Panc1 (cell line): ENCODE data around the gene KAT2B. TPM values are rescaled to one million over a fixed set of nuclear protein-coding genes. Genes with fewer than 3 reads are reported as not detected.

Experiments used
- ATAC-seq: fragments of 200-7000 bp; cut with Tn5 transposase; 2 replicates; pipeline ENCODE4 v1.9.1; 2020; ENCODE audit warnings: mild to moderate bottlenecking, moderate library complexity
- BruUV-seq: library from RNA; stranded (reverse); fragments of 400-500 nt; replicated peaks from 2 replicates; lab custom pipeline; 2021; lab: Mats Ljungman, UMichigan
- CTCF ChIA-PET: fragments of 300-600 bp; sonication (Branson Sonifier 250); formaldehyde crosslinking; loops from one replicate; lab custom pipeline; 2022; ENCODE audit warnings: antibody characterized with exemption; lab: Charles Lee
- POLR2A ChIA-PET: fragments of 300-600 bp; sonication (Branson Sonifier 250); formaldehyde crosslinking; loops from one replicate; lab custom pipeline; 2022; ENCODE audit warnings: antibody characterized with exemption; lab: Charles Lee
- DNase-seq: peaks from one replicate; pipeline ENCODE4 v3.0.0-alpha.2; 2010; ENCODE audit warnings: low read depth, low spot score
- H3K27ac ChIP-seq: 2 replicates; pipeline ENCODE4 v1.5.1; 2011; ENCODE audit warnings: mild to moderate bottlenecking, low read length, inconsistent platforms
- H3K27me3 ChIP-seq: fragments of 200-500 bp; sonication (Bioruptor generic); 2 replicates; pipeline ENCODE4 v1.6.0; 2014; ENCODE audit warnings: low read length, inconsistent platforms; ENCODE audit not compliant: control insufficient read depth, insufficient read depth
- H3K36me3 ChIP-seq: fragments of 200-500 bp; sonication (Bioruptor generic); 2 replicates; pipeline ENCODE4 v1.5.1; 2014; ENCODE audit warnings: inconsistent platforms, mild to moderate bottlenecking, low read length, moderate library complexity; ENCODE audit not compliant: control insufficient read depth, insufficient read depth
- H3K4me1 ChIP-seq: 2 replicates; pipeline ENCODE4 v1.5.1; 2011; ENCODE audit warnings: inconsistent platforms, mild to moderate bottlenecking, low read length, moderate library complexity; ENCODE audit not compliant: control insufficient read depth, insufficient read depth
- H3K4me3 ChIP-seq, 2 experiments: 2 replicates each; pipeline ENCODE4 v1.5.1; 2011 to 2012; ENCODE audit warnings: low read depth in 2 of 2, low read length in 2 of 2, mild to moderate bottlenecking in 2 of 2, inconsistent platforms in 1 of 2, moderate library complexity in 1 of 2
- H3K9me3 ChIP-seq: fragments of 200-500 bp; sonication (Bioruptor generic); 2 replicates; pipeline ENCODE4 v1.5.1; 2014; ENCODE audit warnings: low read depth, mild to moderate bottlenecking, inconsistent platforms, low read length, moderate library complexity; ENCODE audit not compliant: control insufficient read depth, insufficient read depth
- POLR2AphosphoS5 ChIP-seq: IDR thresholded peaks from 2 replicates; pipeline ENCODE4 v1.6.1; 2012; ENCODE audit warnings: mild to moderate bottlenecking, low read depth, low read length, moderate library complexity
- SIN3A ChIP-seq: IDR thresholded peaks from 2 replicates; pipeline ENCODE4 v1.6.1; 2012; ENCODE audit warnings: low read depth, mild to moderate bottlenecking, low read length, moderate library complexity, borderline replicate concordance; ENCODE audit not compliant: insufficient read depth
- TCF7L2 ChIP-seq: IDR thresholded peaks from 2 replicates; pipeline ENCODE4 v1.6.1; 2011; ENCODE audit warnings: mild to moderate bottlenecking, low read depth, low read length, inconsistent platforms
- in situ Hi-C: cut with HindIII; loops from 2 replicates; pipeline ENCODE4 v1.10.0; 2016; ENCODE audit warnings: low sequenced_read_pairs, low pct_unique_long_range_greater_than_20kb
- intact Hi-C: fragments of 100-400 bp; cut with micrococcal nuclease; formaldehyde crosslinking; loops from one replicate; pipeline ENCODE4 v1.10.0; 2022; ENCODE audit not compliant: unreplicated experiment
- total RNA-seq: library from RNA; stranded (reverse); gene quantifications from one replicate; pipeline ENCODE4 v1.2.1, GENCODE V29; 2021; ENCODE audit not compliant: unreplicated experiment
- TF ChIP-seq, protein P1 (sequence below), 2 experiments: IDR thresholded peaks; 2 replicates each; pipeline ENCODE4 v1.6.1; 2011 to 2012; ENCODE audit warnings: low read depth in 2 of 2, control low read depth in 1 of 2, low read length in 1 of 2, mild to moderate bottlenecking in 1 of 2, moderate library complexity in 1 of 2; ENCODE audit not compliant: insufficient read depth in 1 of 2
- TF ChIP-seq, protein P2 (sequence below): fragments of 450-650 bp; IDR thresholded peaks from 2 replicates; pipeline ENCODE4 v1.5.1; 2017; ENCODE audit warnings: mild to moderate bottlenecking

The KAT2B gene
- total RNA-seq, 1 experiment from 2014 or later = 16.4 TPM

DNA sequence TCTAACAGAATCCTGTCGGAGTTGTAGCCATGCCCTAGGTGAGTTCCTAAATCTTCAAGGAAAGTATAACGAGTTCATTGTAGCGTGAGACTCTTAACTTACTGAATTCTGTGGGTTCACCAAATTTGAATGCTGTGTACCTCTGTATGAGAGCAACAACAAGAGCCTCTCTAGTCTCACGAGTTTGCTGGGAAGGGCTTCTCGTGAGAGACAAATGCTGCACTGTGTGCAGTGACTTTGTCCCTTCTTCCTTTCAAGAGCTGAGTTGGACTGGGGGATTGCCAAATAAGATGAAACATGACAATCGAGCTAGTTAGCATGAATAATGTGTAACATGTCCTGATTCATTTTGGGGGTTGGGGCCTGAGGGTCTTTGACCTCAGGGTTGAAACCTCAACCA lies 32.2 kb downstream of the KAT2B start:
- DNase-seq = no peak
- no peaks in the 10 kb centered on the region for H3K27me3 ChIP-seq
- ChIA-PET POLR2A (no interaction called here), CTCF (no interaction called here)
- in situ Hi-C loops = no loop called here
- no peak overlapping the region for H3K27ac ChIP-seq
- no TSS peak for BruUV-seq
- H3K4me1 ChIP-seq = no peaks in the 10 kb centered on the region; the same call in none of the 2 replicates
- no peak for ATAC-seq
- H3K9me3 ChIP-seq = no peaks in the 10 kb centered on the region
- no peak overlapping the region for H3K4me3 ChIP-seq
- no peaks in the 10 kb centered on the region for H3K36me3 ChIP-seq
- TF ChIP-seq SIN3A = no peak
- TF ChIP-seq POLR2AphosphoS5 = no peak
- TF ChIP-seq, protein P1, sequence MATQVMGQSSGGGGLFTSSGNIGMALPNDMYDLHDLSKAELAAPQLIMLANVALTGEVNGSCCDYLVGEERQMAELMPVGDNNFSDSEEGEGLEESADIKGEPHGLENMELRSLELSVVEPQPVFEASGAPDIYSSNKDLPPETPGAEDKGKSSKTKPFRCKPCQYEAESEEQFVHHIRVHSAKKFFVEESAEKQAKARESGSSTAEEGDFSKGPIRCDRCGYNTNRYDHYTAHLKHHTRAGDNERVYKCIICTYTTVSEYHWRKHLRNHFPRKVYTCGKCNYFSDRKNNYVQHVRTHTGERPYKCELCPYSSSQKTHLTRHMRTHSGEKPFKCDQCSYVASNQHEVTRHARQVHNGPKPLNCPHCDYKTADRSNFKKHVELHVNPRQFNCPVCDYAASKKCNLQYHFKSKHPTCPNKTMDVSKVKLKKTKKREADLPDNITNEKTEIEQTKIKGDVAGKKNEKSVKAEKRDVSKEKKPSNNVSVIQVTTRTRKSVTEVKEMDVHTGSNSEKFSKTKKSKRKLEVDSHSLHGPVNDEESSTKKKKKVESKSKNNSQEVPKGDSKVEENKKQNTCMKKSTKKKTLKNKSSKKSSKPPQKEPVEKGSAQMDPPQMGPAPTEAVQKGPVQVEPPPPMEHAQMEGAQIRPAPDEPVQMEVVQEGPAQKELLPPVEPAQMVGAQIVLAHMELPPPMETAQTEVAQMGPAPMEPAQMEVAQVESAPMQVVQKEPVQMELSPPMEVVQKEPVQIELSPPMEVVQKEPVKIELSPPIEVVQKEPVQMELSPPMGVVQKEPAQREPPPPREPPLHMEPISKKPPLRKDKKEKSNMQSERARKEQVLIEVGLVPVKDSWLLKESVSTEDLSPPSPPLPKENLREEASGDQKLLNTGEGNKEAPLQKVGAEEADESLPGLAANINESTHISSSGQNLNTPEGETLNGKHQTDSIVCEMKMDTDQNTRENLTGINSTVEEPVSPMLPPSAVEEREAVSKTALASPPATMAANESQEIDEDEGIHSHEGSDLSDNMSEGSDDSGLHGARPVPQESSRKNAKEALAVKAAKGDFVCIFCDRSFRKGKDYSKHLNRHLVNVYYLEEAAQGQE (IDR thresholded peaks at IDR 0.05; ENCODE audit: insufficient read depth in 1 of 2, low read depth in 2 of 2, low read length in 1 of 2) = no peak
- no peak for TF ChIP-seq TCF7L2
- TF ChIP-seq, protein P2, sequence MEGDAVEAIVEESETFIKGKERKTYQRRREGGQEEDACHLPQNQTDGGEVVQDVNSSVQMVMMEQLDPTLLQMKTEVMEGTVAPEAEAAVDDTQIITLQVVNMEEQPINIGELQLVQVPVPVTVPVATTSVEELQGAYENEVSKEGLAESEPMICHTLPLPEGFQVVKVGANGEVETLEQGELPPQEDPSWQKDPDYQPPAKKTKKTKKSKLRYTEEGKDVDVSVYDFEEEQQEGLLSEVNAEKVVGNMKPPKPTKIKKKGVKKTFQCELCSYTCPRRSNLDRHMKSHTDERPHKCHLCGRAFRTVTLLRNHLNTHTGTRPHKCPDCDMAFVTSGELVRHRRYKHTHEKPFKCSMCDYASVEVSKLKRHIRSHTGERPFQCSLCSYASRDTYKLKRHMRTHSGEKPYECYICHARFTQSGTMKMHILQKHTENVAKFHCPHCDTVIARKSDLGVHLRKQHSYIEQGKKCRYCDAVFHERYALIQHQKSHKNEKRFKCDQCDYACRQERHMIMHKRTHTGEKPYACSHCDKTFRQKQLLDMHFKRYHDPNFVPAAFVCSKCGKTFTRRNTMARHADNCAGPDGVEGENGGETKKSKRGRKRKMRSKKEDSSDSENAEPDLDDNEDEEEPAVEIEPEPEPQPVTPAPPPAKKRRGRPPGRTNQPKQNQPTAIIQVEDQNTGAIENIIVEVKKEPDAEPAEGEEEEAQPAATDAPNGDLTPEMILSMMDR = no peak
- intact Hi-C loops = no loop called here

DNA sequence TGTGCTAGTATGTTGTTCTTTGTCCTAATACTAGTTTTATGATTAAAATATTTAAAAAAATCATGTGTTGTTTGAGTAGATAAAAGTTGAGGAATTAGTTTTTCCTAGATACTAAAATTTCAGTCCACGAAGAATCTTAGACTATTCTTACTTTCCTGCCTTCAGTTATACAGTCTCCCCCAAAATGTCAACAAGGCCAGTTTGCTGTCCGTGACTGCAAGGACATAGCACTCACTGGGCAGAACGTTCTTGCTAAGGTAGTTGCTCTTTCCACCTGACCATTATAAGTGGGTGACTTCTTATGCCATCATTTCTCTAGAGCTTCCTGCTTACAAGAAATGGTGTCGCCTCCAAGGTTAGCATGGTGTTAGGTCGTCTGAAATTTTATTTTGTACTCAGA lies 32.8 kb downstream of the KAT2B start:
- DNase-seq = no peak
- BruUV-seq = no TSS peak
- intact Hi-C loops (no loop called here), in situ Hi-C loops (no loop called here)
- H3K36me3 ChIP-seq = no peaks in the 10 kb centered on the region
- no peak overlapping the region for H3K4me3 ChIP-seq
- ChIA-PET CTCF (no interaction called here), POLR2A (no interaction called here)
- no peaks in the 10 kb centered on the region for H3K9me3 ChIP-seq
- no peaks in the 10 kb centered on the region for H3K27me3 ChIP-seq
- H3K4me1 ChIP-seq = no peaks in the 10 kb centered on the region; the same call in 1 of the 2 replicates
- ATAC-seq = no peak
- H3K27ac ChIP-seq = no peak overlapping the region
- TF ChIP-seq POLR2AphosphoS5 (no peak), TCF7L2 (no peak), SIN3A (no peak)
- TF ChIP-seq, protein P2 = no peak
